MM.1S (cell line): ENCODE data around the gene XPO5.
A peak's percentile ranks its signal among the peaks of the same experiment; 100 is the strongest.

Experiments used
- DNase-seq: peaks from one replicate; pipeline ENCODE4 v3.0.0-alpha.2; 2015
- H2AFZ ChIP-seq: fragments of 300-600 bp; sonication (generic); 2 replicates; pipeline ENCODE4 v1.6.0; 2016; ENCODE audit warnings: antibody characterized with exemption, low read length
- H3F3A ChIP-seq: fragments of 300-600 bp; sonication (generic); 2 replicates; pipeline ENCODE4 v1.6.1; 2016; ENCODE audit warnings: mild to moderate bottlenecking, antibody characterized with exemption, low read length, moderate library complexity, mixed read lengths; ENCODE audit not compliant: insufficient read depth
- H3K27ac ChIP-seq: fragments of 300-600 bp; sonication (generic); 2 replicates; pipeline ENCODE4 v1.5.1; 2016; ENCODE audit warnings: mild to moderate bottlenecking, low read length
- H3K27me3 ChIP-seq: fragments of 300-600 bp; sonication (generic); replicated peaks from 2 replicates; pipeline ENCODE4 v1.6.0; 2016; ENCODE audit warnings: low read length; ENCODE audit not compliant: insufficient read depth
- H3K36me3 ChIP-seq: fragments of 300-600 bp; sonication (generic); replicated peaks from 2 replicates; pipeline ENCODE4 v1.6.1; 2016; ENCODE audit warnings: mild to moderate bottlenecking, low read length, mixed read lengths; ENCODE audit not compliant: insufficient read depth
- H3K4me1 ChIP-seq: fragments of 300-600 bp; sonication (generic); 2 replicates; pipeline ENCODE4 v1.6.1; 2016; ENCODE audit warnings: low read length, mixed read lengths
- H3K4me2 ChIP-seq: fragments of 300-600 bp; sonication (generic); 2 replicates; pipeline ENCODE4 v1.6.0; 2016; ENCODE audit warnings: low read depth, low read length
- H3K4me3 ChIP-seq: fragments of 300-600 bp; sonication (generic); 2 replicates; pipeline ENCODE4 v1.5.1; 2016; ENCODE audit warnings: low read length, mixed read lengths
- H3K79me2 ChIP-seq: fragments of 300-600 bp; sonication (generic); 2 replicates; pipeline ENCODE4 v1.6.1; 2016; ENCODE audit warnings: mixed run types, low read length, mixed read lengths
- H3K9ac ChIP-seq: fragments of 300-600 bp; sonication (generic); 2 replicates; pipeline ENCODE4 v1.6.1; 2016; ENCODE audit warnings: low read length, mixed read lengths
- H3K9me2 ChIP-seq: fragments of 300-600 bp; sonication (generic); replicated peaks from 2 replicates; pipeline ENCODE4 v1.6.1; 2016; ENCODE audit warnings: mild to moderate bottlenecking, low read length, mixed read lengths; ENCODE audit not compliant: insufficient read depth
- H3K9me3 ChIP-seq: fragments of 300-600 bp; sonication (generic); replicated peaks from 2 replicates; pipeline ENCODE4 v1.6.1; 2016; ENCODE audit warnings: mild to moderate bottlenecking, low read length, mixed read lengths; ENCODE audit not compliant: insufficient read depth
- H4K20me1 ChIP-seq: fragments of 300-600 bp; sonication (generic); 2 replicates; pipeline ENCODE4 v1.6.1; 2016; ENCODE audit warnings: mild to moderate bottlenecking, low read length, moderate library complexity, mixed read lengths; ENCODE audit not compliant: insufficient read depth
- CTCF ChIP-seq: fragments of 300-600 bp; sonication (generic); IDR thresholded peaks from 2 replicates; pipeline ENCODE4 v1.5.1; 2016; ENCODE audit warnings: antibody characterized with exemption, low read length, mixed read lengths
- EZH2 ChIP-seq: fragments of 300-600 bp; sonication (generic); optimal IDR thresholded peaks from 2 replicates; pipeline ENCODE3; 2017; ENCODE audit warnings: low read depth, mild to moderate bottlenecking, antibody characterized with exemption, low read length, mixed read lengths
- EZH2phosphoT487 ChIP-seq: fragments of 300-600 bp; sonication (generic); IDR thresholded peaks from 2 replicates; pipeline ENCODE4 v1.6.1; 2018; ENCODE audit warnings: antibody characterized with exemption, low read length

The XPO5 gene

DNA sequence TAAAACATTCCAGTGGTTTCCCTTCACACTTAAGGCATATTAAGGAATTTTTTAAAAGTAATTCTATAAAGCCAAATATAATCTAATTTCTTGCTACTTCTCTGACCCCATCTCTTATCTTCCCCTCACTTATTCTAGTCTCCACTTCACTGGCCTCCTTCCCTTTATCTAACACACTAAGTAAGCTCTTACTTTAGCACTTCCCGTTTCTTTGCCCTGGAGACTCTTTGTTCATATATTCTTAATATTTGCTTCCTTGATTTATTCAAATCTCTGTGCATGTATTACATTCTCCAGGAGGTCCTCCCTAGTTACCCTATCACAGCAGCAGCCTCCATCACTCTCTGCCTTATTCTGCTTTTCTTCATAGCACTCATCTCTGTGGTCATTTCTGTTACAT, 33.0 kb upstream of the XPO5 start:
- Histone ChIP-seq H4K20me1 (no peaks in the 10 kb centered on the region), H3F3A (no peaks in the 10 kb centered on the region), H3K9ac (no peak overlapping the region), H3K27me3 (no peaks in the 10 kb centered on the region), H3K9me3 (no peaks in the 10 kb centered on the region), H3K27ac (no peak overlapping the region), H2AFZ (no peak overlapping the region), H3K4me1 (no peaks in the 10 kb centered on the region), H3K4me2 (no peak overlapping the region), H3K36me3 (peaks cover 8% of the 10 kb centered on the region), H3K79me2 (no peaks in the 10 kb centered on the region; the same call in none of the 2 replicates), H3K9me2 (no peaks in the 10 kb centered on the region), H3K4me3 (no peak overlapping the region)
- no peak for DNase-seq
- TF ChIP-seq CTCF (no peak), EZH2phosphoT487 (no peak), EZH2 (no peak)

DNA sequence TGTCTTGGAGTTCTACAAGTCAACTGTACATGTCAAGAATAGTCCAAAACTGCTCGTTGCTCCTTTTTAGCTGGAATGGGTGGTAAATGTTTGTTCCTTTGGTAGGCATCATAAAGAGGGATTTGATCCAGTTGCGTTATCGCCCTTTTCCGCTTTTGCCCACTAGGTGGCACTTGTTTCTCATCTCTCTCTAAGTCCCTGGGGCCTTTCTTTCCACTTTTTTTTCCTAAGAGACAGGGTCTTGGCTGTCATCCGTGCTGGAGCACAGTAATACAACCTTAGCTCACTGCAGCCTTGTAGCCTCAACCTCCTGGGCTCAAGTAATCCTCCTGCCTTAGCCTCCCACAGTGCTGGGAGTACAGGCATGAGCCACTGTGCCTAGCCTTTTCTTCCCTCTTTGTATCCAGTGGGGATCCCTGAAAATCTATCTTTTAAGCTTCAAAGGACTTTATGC, 32.5 kb upstream of the XPO5 start:
- H3K4me3 ChIP-seq = no peak overlapping the region
- TF ChIP-seq EZH2phosphoT487 (no peak), CTCF (peak; percentile 80)
- H3K4me1 ChIP-seq = no peaks in the 10 kb centered on the region
- H3F3A ChIP-seq = no peaks in the 10 kb centered on the region
- no peak overlapping the region for H2AFZ ChIP-seq
- no peaks in the 10 kb centered on the region; the same call in none of the 2 replicates for H3K79me2 ChIP-seq
- no peaks in the 10 kb centered on the region for H3K9me3 ChIP-seq
- no peaks in the 10 kb centered on the region for H3K27me3 ChIP-seq
- DNase-seq = peak; percentile 48
- no peaks in the 10 kb centered on the region for H4K20me1 ChIP-seq
- H3K9ac ChIP-seq = no peak overlapping the region
- no peaks in the 10 kb centered on the region for H3K9me2 ChIP-seq
- no peak overlapping the region for H3K27ac ChIP-seq
- peaks cover 8% of the 10 kb centered on the region for H3K36me3 ChIP-seq
- no peak overlapping the region for H3K4me2 ChIP-seq

- Histone ChIP-seq H3K4me1 (no peaks in the 10 kb centered on the region), H3K27me3 (no peaks in the 10 kb centered on the region), H3K27ac (no peak overlapping the region), H3K9ac (no peak overlapping the region), H3K4me3 (no peak overlapping the region), H3K9me2 (no peaks in the 10 kb centered on the region), H3K79me2 (no peaks in the 10 kb centered on the region; the same call in none of the 2 replicates), H3F3A (no peaks in the 10 kb centered on the region), H2AFZ (no peak overlapping the region), H3K4me2 (no peak overlapping the region), H4K20me1 (no peaks in the 10 kb centered on the region), H3K36me3 (peaks cover 8% of the 10 kb centered on the region), H3K9me3 (no peaks in the 10 kb centered on the region)
- TF ChIP-seq EZH2 (no peak), EZH2phosphoT487 (no peak), CTCF (no peak)
- no peak for DNase-seq
Measured at GRCh38 chr6:43606019-43606418, 30.2 kb upstream of the XPO5 start.
